Retinal pigment epithelial cell (primary cell): Measurements from ENCODE around the gene SLC16A12.

Experiments used
- DNase-seq: peaks from one replicate; pipeline ENCODE4 v3.0.0-alpha.2; 2010; ENCODE audit warnings: low read depth
- H3K4me3 ChIP-seq: 2 replicates; pipeline ENCODE4 v1.5.1; 2011; ENCODE audit warnings: mild to moderate bottlenecking, low read length, control low read depth, moderate library complexity
- TF ChIP-seq, protein P1 (sequence below): conservative IDR thresholded peaks from 2 replicates; pipeline ENCODE4 v1.5.1; 2011; ENCODE audit warnings: low read depth, low read length, control low read depth, inconsistent platforms

Gene SLC16A12

DNA sequence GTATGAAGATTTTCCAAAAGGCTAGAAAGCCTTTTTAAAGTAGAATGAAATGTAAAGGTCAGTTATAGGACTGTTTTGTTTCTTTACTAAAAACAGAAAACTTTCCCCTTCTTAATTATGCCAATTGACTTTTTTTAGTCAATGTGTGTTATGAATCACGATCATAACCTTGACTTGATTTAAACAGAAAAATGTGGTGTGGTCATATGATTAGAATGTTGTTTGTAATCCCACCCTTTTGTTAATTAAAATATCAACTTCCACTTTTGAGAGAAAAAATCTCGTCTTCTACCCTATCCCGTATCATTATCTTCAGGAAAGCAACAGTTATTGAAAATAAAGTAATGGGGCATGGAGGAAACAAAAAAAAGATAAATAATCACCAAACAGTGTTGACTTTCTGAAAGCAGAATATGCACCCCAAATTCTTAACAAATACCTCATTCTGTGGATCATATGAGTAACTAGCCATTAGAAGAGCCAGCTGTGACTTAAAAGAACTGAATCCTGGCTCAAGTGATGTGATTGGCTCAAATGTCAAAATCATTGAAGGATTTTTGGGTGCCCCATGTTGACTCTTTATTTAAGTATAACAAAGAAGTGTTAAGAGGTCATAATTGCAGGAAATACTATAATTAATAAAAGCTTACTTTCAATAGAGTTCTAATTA is 32.3 kb upstream of the SLC16A12 start:
- TF ChIP-seq, protein P1, sequence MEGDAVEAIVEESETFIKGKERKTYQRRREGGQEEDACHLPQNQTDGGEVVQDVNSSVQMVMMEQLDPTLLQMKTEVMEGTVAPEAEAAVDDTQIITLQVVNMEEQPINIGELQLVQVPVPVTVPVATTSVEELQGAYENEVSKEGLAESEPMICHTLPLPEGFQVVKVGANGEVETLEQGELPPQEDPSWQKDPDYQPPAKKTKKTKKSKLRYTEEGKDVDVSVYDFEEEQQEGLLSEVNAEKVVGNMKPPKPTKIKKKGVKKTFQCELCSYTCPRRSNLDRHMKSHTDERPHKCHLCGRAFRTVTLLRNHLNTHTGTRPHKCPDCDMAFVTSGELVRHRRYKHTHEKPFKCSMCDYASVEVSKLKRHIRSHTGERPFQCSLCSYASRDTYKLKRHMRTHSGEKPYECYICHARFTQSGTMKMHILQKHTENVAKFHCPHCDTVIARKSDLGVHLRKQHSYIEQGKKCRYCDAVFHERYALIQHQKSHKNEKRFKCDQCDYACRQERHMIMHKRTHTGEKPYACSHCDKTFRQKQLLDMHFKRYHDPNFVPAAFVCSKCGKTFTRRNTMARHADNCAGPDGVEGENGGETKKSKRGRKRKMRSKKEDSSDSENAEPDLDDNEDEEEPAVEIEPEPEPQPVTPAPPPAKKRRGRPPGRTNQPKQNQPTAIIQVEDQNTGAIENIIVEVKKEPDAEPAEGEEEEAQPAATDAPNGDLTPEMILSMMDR, result no peak
- DNase-seq, result no peak
- no peak overlapping the region for H3K4me3 ChIP-seq

DNA sequence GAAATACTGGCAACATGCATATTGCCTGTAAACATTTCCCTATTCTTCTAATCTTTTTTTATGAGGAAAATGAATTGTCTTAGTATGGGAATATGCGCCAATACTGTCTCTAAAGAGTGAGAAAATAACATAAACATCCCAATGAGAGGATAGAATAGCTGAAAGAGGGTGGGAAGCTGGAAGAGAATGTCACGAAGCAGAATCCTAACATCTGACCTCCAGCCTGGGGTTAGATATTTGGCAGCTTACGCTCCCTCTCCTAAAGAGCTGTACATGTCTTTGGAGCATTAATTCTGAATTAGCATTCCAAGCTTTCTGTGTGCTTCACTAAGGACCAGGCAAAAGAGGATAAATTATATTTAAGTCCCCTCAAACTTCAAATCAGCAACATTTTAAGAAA is 31.6 kb upstream of the SLC16A12 start:
- TF ChIP-seq, protein P1, result no peak
- DNase-seq, result no peak

DNA sequence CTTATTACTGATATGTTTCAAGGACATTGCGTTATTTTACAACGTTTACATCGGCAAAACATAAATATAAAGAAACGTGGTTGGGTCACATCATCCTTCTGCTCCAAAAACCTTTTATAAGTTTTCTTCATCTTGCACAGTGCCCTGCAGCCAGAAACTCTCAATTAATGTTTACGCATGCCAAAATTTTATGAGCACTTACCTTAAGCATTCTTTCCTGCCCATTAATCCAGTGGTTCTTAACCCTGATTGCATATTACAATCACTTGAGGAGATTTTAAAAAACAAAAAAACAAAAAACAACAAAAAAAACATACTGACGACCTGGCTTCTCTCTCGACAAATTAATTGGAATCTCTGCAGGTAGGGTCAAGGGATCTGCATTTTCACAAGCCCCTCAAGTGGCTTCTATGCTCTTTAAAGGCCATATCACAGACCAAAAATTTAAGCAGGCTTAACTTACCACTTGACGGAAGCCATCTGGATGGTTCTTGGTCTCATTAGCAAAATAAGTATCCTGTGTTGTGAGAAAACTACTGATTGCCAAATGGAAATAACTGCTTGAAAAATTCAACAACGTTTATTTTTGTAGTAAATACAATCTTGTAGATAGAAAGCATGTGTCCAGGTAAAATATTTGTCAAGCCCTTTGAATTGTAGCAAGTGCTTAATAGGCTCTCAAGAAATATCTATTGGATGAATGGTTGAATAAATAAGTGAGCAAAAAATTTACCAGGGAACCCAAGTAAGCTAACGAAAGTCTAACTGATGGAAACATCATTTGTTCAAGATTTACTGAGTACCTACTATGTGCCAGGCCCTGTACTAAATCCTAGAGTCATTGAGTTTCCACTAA is 30.9 kb upstream of the SLC16A12 start:
- TF ChIP-seq, protein P1, result no peak
- no peak for DNase-seq
- no peak overlapping the region for H3K4me3 ChIP-seq

More for the DNA sequence above, 31.6 kb upstream of the SLC16A12 start:
- H3K4me3 ChIP-seq, result no peak overlapping the region

DNA sequence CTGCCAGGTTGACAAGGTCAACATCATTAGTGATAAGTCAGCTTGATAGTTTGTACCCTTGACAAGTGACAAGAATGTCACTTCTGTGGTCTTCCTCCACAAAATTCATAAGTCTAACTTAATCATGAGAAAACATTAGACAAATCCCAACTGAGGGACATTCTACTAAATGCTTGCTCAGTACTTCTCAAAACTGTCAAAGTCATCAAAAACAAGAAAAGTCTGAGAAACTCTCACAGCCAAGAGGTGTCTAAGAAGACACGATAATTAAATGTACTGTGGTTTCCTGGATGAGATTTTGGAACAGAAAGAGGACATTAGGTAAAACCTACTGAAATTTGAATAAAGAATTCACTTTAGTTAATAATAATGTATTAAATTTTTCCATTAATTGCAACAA is 29.8 kb upstream of the SLC16A12 start:
- no peak for DNase-seq
- no peak overlapping the region for H3K4me3 ChIP-seq
- TF ChIP-seq, protein P1, result no peak

DNA sequence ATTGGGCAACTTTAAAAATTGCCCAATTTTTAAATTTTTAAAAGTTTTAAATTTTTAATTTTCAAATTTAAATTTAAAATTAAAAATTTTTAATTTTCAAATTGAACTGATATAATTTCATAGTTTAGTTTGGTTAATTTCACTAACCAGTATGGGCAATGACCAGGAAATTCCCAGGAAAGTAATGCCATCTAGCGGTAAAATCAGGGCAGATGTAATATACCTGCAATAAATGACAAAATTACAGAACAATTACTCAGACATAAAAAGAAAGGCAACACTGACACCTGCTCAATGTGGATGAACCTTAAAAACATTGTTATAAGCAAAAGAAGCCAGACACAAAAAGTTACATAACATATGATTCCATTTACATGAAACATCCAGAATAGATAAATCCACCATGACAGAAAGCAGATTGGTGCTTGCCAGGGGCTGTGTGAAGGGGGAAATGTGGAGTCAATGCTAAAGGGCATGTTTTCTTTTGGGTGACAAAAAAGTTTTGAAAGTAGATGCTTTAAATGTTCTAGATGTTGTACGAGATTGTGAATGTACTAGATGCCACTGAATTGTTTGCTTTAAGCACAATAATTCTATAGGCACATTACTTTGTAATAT is 28.6 kb upstream of the SLC16A12 start:
- H3K4me3 ChIP-seq, result no peak overlapping the region
- DNase-seq, result no peak
- TF ChIP-seq, protein P1, result peak; percentile 67

DNA sequence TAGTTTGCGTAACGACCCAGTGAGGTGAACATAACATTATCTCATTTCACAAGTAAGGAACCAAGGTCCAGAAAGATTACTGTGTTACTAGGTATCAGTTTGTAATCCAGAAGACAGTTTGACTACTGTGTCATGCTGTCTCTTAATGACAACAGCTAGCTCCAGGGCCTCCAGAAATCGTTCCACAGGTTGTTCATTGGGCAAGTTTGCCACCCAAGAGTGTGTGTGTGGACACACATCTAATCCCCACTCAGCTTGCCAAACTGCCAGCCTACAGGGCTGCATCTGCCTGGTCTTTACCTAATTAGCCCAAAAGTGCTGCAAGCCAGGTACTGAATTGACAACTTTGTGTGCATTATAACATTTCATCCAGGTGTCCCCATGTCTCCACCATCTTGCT is 27.9 kb upstream of the SLC16A12 start:
- H3K4me3 ChIP-seq, result no peak overlapping the region
- TF ChIP-seq, protein P1, result no peak
- DNase-seq, result no peak
